ENCODE data around the gene LRP1B.
A peak's percentile ranks its signal among the peaks of the same experiment; 100 is the strongest.

LRP1B gene

DNA sequence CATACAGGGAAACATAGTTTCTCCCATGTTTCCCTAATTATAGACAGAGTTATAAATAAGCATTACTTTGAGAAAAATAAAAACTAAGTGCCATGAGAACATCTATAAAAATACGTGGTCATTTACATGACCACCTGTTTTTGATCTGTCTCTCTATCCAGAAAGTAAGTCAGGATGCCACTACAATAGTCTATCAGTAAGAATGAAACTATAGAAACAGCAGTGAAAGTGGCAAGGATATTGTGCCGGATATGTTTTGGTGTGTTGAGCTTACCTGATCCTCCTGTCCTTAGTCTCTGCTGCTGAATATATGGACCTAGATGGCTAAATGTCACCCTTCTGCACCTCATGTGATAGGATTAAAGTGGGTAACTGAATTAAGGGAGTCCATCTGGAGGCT is 512.4 kb downstream of the LRP1B start:
- Histone ChIP-seq H4K8ac (ENCODE audit: low read depth, low read length) (no peak overlapping the region), H3K27me3 (ENCODE audit: insufficient read depth, low read length, poor library complexity) (no peaks in the 10 kb centered on the region), H3K36me3 (ENCODE audit: control insufficient read depth, insufficient read depth, low read length) (no peaks in the 10 kb centered on the region), H2BK15ac (replicated peaks; ENCODE audit: low read depth) (no peak overlapping the region), H3K27ac (ENCODE audit: low read depth, low read length) (no peak overlapping the region), H3K4me2 (ENCODE audit: low read length) (no peak overlapping the region), H3K4me1 (ENCODE audit: control insufficient read depth, low read depth, low read length) (no peaks in the 10 kb centered on the region), H3K56ac (ENCODE audit: low read length) (no peak overlapping the region), H3K4me3 (ENCODE audit: low read length) (no peak overlapping the region), H3K79me1 (ENCODE audit: low read length) (no peaks in the 10 kb centered on the region), H2AK5ac (ENCODE audit: low read length) (no peak overlapping the region), H3K18ac (ENCODE audit: low read length) (no peak overlapping the region), H3K4ac (ENCODE audit: low read depth, low read length) (no peak overlapping the region), H2BK120ac (ENCODE audit: low read depth, low read length) (no peak overlapping the region), H3K23ac (ENCODE audit: low read length) (no peak overlapping the region), H2BK5ac (ENCODE audit: low read length) (no peak overlapping the region), H3K9ac (ENCODE audit: low read length) (no peak overlapping the region), H3K79me2 (ENCODE audit: control insufficient read depth, insufficient read depth, low read length) (no peaks in the 10 kb centered on the region), H4K5ac (ENCODE audit: low read length) (no peak overlapping the region)
- no CpG with 5 or more reads among the region's 2 CpGs for WGBS (ENCODE audit: extremely low coverage, insufficient coverage, low lambda C conversion rate)
- DNase-seq, result no peak

GRCh38 chr2:141611981-141612380 is 518.8 kb downstream of the LRP1B start:
- Histone ChIP-seq H3K36me3 (ENCODE audit: control insufficient read depth, insufficient read depth, low read length) (no peaks in the 10 kb centered on the region), H3K79me1 (ENCODE audit: low read length) (no peaks in the 10 kb centered on the region), H2AK5ac (ENCODE audit: low read length) (no peak overlapping the region), H3K4me3 (ENCODE audit: low read length) (no peak overlapping the region), H4K8ac (ENCODE audit: low read depth, low read length) (no peak overlapping the region), H2BK120ac (ENCODE audit: low read depth, low read length) (no peak overlapping the region), H3K56ac (ENCODE audit: low read length) (no peak overlapping the region), H3K4me2 (ENCODE audit: low read length) (no peak overlapping the region), H3K9ac (ENCODE audit: low read length) (no peak overlapping the region), H3K4me1 (ENCODE audit: control insufficient read depth, low read depth, low read length) (peaks cover 7% of the 10 kb centered on the region), H3K27me3 (ENCODE audit: insufficient read depth, low read length, poor library complexity) (no peaks in the 10 kb centered on the region), H3K23ac (ENCODE audit: low read length) (no peak overlapping the region), H2BK15ac (replicated peaks; ENCODE audit: low read depth) (no peak overlapping the region), H3K79me2 (ENCODE audit: control insufficient read depth, insufficient read depth, low read length) (no peaks in the 10 kb centered on the region), H3K18ac (ENCODE audit: low read length) (no peak overlapping the region), H4K5ac (ENCODE audit: low read length) (no peak overlapping the region), H3K27ac (ENCODE audit: low read depth, low read length) (no peak overlapping the region), H3K4ac (ENCODE audit: low read depth, low read length) (no peak overlapping the region), H2BK5ac (ENCODE audit: low read length) (no peak overlapping the region)
- WGBS (ENCODE audit: extremely low coverage, insufficient coverage, low lambda C conversion rate), result no CpG with 5 or more reads among the region's 1 CpG
- DNase-seq, result no peak

- no peak overlapping the region for H3K4ac ChIP-seq (ENCODE audit: low read depth, low read length)
- no peak overlapping the region for H2BK120ac ChIP-seq (ENCODE audit: low read depth, low read length)
- H3K9ac ChIP-seq (ENCODE audit: low read length), result no peak overlapping the region
- no peak overlapping the region for H3K4me2 ChIP-seq (ENCODE audit: low read length)
- peaks cover 7% of the 10 kb centered on the region for H3K4me1 ChIP-seq (ENCODE audit: control insufficient read depth, low read depth, low read length)
- H3K79me1 ChIP-seq (ENCODE audit: low read length), result no peaks in the 10 kb centered on the region
- H2BK15ac ChIP-seq (replicated peaks; ENCODE audit: low read depth), result no peak overlapping the region
- H3K27ac ChIP-seq (ENCODE audit: low read depth, low read length), result no peak overlapping the region
- H3K56ac ChIP-seq (ENCODE audit: low read length), result no peak overlapping the region
- H3K4me3 ChIP-seq (ENCODE audit: low read length), result no peak overlapping the region
- WGBS (ENCODE audit: extremely low coverage, insufficient coverage, low lambda C conversion rate), result no CpG with 5 or more reads among the region's 1 CpG
- no peak overlapping the region for H4K8ac ChIP-seq (ENCODE audit: low read depth, low read length)
- no peak overlapping the region for H2AK5ac ChIP-seq (ENCODE audit: low read length)
- no peak overlapping the region for H4K5ac ChIP-seq (ENCODE audit: low read length)
- no peaks in the 10 kb centered on the region for H3K36me3 ChIP-seq (ENCODE audit: control insufficient read depth, insufficient read depth, low read length)
- H3K18ac ChIP-seq (ENCODE audit: low read length), result no peak overlapping the region
- no peak overlapping the region for H2BK5ac ChIP-seq (ENCODE audit: low read length)
- H3K79me2 ChIP-seq (ENCODE audit: control insufficient read depth, insufficient read depth, low read length), result no peaks in the 10 kb centered on the region
- H3K23ac ChIP-seq (ENCODE audit: low read length), result no peak overlapping the region
- no peaks in the 10 kb centered on the region for H3K27me3 ChIP-seq (ENCODE audit: insufficient read depth, low read length, poor library complexity)
- DNase-seq, result peak; percentile 40
These were observed 519.6 kb downstream of the LRP1B start for GRCh38 chr2:141611176-141611571.

GRCh38 chr2:141610564-141611175 is 520.1 kb downstream of the LRP1B start:
- no CpG with 5 or more reads among the region's 6 CpGs for WGBS (ENCODE audit: extremely low coverage, insufficient coverage, low lambda C conversion rate)

GRCh38 chr2:141605163-141605562 is 525.7 kb downstream of the LRP1B start:
- Histone ChIP-seq H3K9ac (ENCODE audit: low read length) (no peak overlapping the region), H3K56ac (ENCODE audit: low read length) (no peak overlapping the region), H3K23ac (ENCODE audit: low read length) (no peak overlapping the region), H3K4me3 (ENCODE audit: low read length) (no peak overlapping the region), H3K4ac (ENCODE audit: low read depth, low read length) (no peak overlapping the region), H2BK5ac (ENCODE audit: low read length) (no peak overlapping the region), H3K79me2 (ENCODE audit: control insufficient read depth, insufficient read depth, low read length) (no peaks in the 10 kb centered on the region), H3K4me2 (ENCODE audit: low read length) (no peak overlapping the region), H2BK15ac (replicated peaks; ENCODE audit: low read depth) (no peak overlapping the region), H3K27me3 (ENCODE audit: insufficient read depth, low read length, poor library complexity) (no peaks in the 10 kb centered on the region), H4K5ac (ENCODE audit: low read length) (no peak overlapping the region), H2BK120ac (ENCODE audit: low read depth, low read length) (no peak overlapping the region), H3K79me1 (ENCODE audit: low read length) (no peaks in the 10 kb centered on the region), H4K8ac (ENCODE audit: low read depth, low read length) (no peak overlapping the region), H3K4me1 (ENCODE audit: control insufficient read depth, low read depth, low read length) (no peaks in the 10 kb centered on the region), H2AK5ac (ENCODE audit: low read length) (no peak overlapping the region), H3K18ac (ENCODE audit: low read length) (no peak overlapping the region), H3K36me3 (ENCODE audit: control insufficient read depth, insufficient read depth, low read length) (no peaks in the 10 kb centered on the region), H3K27ac (ENCODE audit: low read depth, low read length) (no peak overlapping the region)
- no peak for DNase-seq

More at GRCh38 chr2:141610564-141611175, 520.1 kb downstream of the LRP1B start:
- Histone ChIP-seq H3K18ac (ENCODE audit: low read length) (peak overlapping the region; percentile 56), H3K27ac (ENCODE audit: low read depth, low read length) (no peak overlapping the region), H3K27me3 (ENCODE audit: insufficient read depth, low read length, poor library complexity) (no peaks in the 10 kb centered on the region), H3K9ac (ENCODE audit: low read length) (no peak overlapping the region), H4K5ac (ENCODE audit: low read length) (no peak overlapping the region), H3K23ac (ENCODE audit: low read length) (no peak overlapping the region), H2BK120ac (ENCODE audit: low read depth, low read length) (no peak overlapping the region), H3K4me1 (ENCODE audit: control insufficient read depth, low read depth, low read length) (peaks cover 7% of the 10 kb centered on the region), H2BK5ac (ENCODE audit: low read length) (no peak overlapping the region), H3K4ac (ENCODE audit: low read depth, low read length) (no peak overlapping the region), H3K4me2 (ENCODE audit: low read length) (no peak overlapping the region), H4K8ac (ENCODE audit: low read depth, low read length) (no peak overlapping the region), H2AK5ac (ENCODE audit: low read length) (no peak overlapping the region), H2BK15ac (replicated peaks; ENCODE audit: low read depth) (no peak overlapping the region), H3K56ac (ENCODE audit: low read length) (no peak overlapping the region), H3K79me1 (ENCODE audit: low read length) (no peaks in the 10 kb centered on the region), H3K36me3 (ENCODE audit: control insufficient read depth, insufficient read depth, low read length) (no peaks in the 10 kb centered on the region), H3K4me3 (ENCODE audit: low read length) (no peak overlapping the region), H3K79me2 (ENCODE audit: control insufficient read depth, insufficient read depth, low read length) (no peaks in the 10 kb centered on the region)
- peak; percentile 32 for DNase-seq

- no peak overlapping the region for H3K4me2 ChIP-seq (ENCODE audit: low read length)
- H2BK15ac ChIP-seq (replicated peaks; ENCODE audit: low read depth), result no peak overlapping the region
- H3K9ac ChIP-seq (ENCODE audit: low read length), result no peak overlapping the region
- no peak overlapping the region for H4K5ac ChIP-seq (ENCODE audit: low read length)
- H3K23ac ChIP-seq (ENCODE audit: low read length), result no peak overlapping the region
- no peak overlapping the region for H2BK5ac ChIP-seq (ENCODE audit: low read length)
- no peaks in the 10 kb centered on the region for H3K79me1 ChIP-seq (ENCODE audit: low read length)
- no peaks in the 10 kb centered on the region for H3K79me2 ChIP-seq (ENCODE audit: control insufficient read depth, insufficient read depth, low read length)
- H2BK120ac ChIP-seq (ENCODE audit: low read depth, low read length), result no peak overlapping the region
- H3K4me3 ChIP-seq (ENCODE audit: low read length), result no peak overlapping the region
- no peak overlapping the region for H3K27ac ChIP-seq (ENCODE audit: low read depth, low read length)
- H3K4me1 ChIP-seq (ENCODE audit: control insufficient read depth, low read depth, low read length), result no peaks in the 10 kb centered on the region
- DNase-seq, result no peak
- H4K8ac ChIP-seq (ENCODE audit: low read depth, low read length), result no peak overlapping the region
- no CpG with 5 or more reads among the region's 8 CpGs for WGBS (ENCODE audit: extremely low coverage, insufficient coverage, low lambda C conversion rate)
- H2AK5ac ChIP-seq (ENCODE audit: low read length), result no peak overlapping the region
- H3K56ac ChIP-seq (ENCODE audit: low read length), result no peak overlapping the region
- no peak overlapping the region for H3K18ac ChIP-seq (ENCODE audit: low read length)
- H3K36me3 ChIP-seq (ENCODE audit: control insufficient read depth, insufficient read depth, low read length), result no peaks in the 10 kb centered on the region
- no peaks in the 10 kb centered on the region for H3K27me3 ChIP-seq (ENCODE audit: insufficient read depth, low read length, poor library complexity)
- no peak overlapping the region for H3K4ac ChIP-seq (ENCODE audit: low read depth, low read length)
These were observed 529.2 kb downstream of the LRP1B start for GRCh38 chr2:141601511-141602152.
